Measurements from ENCODE around the gene CYB561D1. TPM values are rescaled to one million over a fixed set of nuclear protein-coding genes. Genes with fewer than 3 reads are reported as not detected.
A peak's percentile ranks its signal among the peaks of the same experiment; 100 is the strongest.

Gene CYB561D1
- polyA plus RNA-seq, 1 donor (not counting 4 experiments of a cell fraction or from before 2014, with no cell fraction given), result 4.9 TPM

DNA sequence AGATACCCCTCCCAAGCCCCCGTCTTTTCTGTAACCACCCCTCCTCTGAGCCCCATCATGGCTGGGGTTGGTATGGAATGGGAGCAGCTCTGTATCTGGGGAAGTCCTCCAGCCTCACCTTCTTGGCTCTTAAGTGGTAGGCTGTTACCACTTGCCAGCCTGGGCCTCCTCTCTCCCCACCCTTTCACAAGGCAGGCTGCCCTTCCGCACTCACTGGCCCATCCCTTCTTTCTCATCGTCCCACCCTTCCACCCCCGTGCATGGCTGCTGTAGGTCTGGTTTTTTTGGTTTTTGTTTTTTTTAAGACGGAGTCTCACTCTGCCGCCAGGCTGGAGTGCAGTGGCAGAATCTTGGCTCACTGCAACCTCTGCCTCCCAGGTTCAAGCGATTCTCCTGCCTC, 5.2 kb downstream of the CYB561D1 start:
- dilution Hi-C loops (cut with MboI; ENCODE audit: extremely low pct_ligation_motif_present, low sequenced_read_pairs), result no loop called here
- no peaks in the 10 kb centered on the region for H3K9me3 ChIP-seq (ENCODE audit: control insufficient read depth, low read depth, low read length)
- no peaks in the 10 kb centered on the region for H3K27me3 ChIP-seq (ENCODE audit: control insufficient read depth, extremely low read depth, insufficient read depth, low read length)
- no peak overlapping the region for H3K9ac ChIP-seq (ENCODE audit: control insufficient read depth, extremely low read depth, insufficient read depth, low read length)
- H3K4me2 ChIP-seq (ENCODE audit: control insufficient read depth, extremely low read depth, insufficient read depth, low read depth, low read length), result peak overlapping the region; percentile 15
- no peak for DNase-seq (ENCODE audit: low read depth, low spot score)
- FAIRE-seq, result no peak
- no peak overlapping the region for H2AFZ ChIP-seq (ENCODE audit: control insufficient read depth, low read length)
- no peak for TF ChIP-seq EZH2 (IDR thresholded peaks at IDR 0.05; ENCODE audit: low read length)
- TF ChIP-seq, protein P1, sequence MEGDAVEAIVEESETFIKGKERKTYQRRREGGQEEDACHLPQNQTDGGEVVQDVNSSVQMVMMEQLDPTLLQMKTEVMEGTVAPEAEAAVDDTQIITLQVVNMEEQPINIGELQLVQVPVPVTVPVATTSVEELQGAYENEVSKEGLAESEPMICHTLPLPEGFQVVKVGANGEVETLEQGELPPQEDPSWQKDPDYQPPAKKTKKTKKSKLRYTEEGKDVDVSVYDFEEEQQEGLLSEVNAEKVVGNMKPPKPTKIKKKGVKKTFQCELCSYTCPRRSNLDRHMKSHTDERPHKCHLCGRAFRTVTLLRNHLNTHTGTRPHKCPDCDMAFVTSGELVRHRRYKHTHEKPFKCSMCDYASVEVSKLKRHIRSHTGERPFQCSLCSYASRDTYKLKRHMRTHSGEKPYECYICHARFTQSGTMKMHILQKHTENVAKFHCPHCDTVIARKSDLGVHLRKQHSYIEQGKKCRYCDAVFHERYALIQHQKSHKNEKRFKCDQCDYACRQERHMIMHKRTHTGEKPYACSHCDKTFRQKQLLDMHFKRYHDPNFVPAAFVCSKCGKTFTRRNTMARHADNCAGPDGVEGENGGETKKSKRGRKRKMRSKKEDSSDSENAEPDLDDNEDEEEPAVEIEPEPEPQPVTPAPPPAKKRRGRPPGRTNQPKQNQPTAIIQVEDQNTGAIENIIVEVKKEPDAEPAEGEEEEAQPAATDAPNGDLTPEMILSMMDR (optimal IDR thresholded peaks at IDR 0.05 in 1 of 3, IDR thresholded peaks at IDR 0.05 in 1 of 3, conservative IDR thresholded peaks at IDR 0.05 in 1 of 3; ENCODE audit: extremely low read depth in 1 of 3, insufficient read depth in 2 of 3, low read length in 3 of 3), result no peak
- H3K27ac ChIP-seq (ENCODE audit: control insufficient read depth, insufficient read depth, low read length), result no peak overlapping the region
- no peaks in the 10 kb centered on the region for H4K20me1 ChIP-seq (ENCODE audit: control insufficient read depth, extremely low read depth, insufficient read depth, low read length)
- peaks cover 7% of the 10 kb centered on the region for H3K79me2 ChIP-seq (ENCODE audit: control insufficient read depth, insufficient read depth, low read length)
- H3K4me1 ChIP-seq (ENCODE audit: control insufficient read depth, extremely low read depth, insufficient read depth, low read length), result peaks cover 16% of the 10 kb centered on the region
- no peak overlapping the region for H3K4me3 ChIP-seq (ENCODE audit: control insufficient read depth in 2 of 3, extremely low read depth in 1 of 3, insufficient read depth in 2 of 3, low read depth in 1 of 3, low read length in 3 of 3)
- H3K36me3 ChIP-seq (ENCODE audit: control insufficient read depth in 2 of 2, extremely low read depth in 1 of 2, insufficient read depth in 2 of 2, low read length in 2 of 2), result peaks cover 8 to 12% of the 10 kb centered on the region in 2 experiments
- no peaks in the 10 kb centered on the region for H3K9me1 ChIP-seq (ENCODE audit: control insufficient read depth, extremely low read depth, insufficient read depth, low read length)

DNA sequence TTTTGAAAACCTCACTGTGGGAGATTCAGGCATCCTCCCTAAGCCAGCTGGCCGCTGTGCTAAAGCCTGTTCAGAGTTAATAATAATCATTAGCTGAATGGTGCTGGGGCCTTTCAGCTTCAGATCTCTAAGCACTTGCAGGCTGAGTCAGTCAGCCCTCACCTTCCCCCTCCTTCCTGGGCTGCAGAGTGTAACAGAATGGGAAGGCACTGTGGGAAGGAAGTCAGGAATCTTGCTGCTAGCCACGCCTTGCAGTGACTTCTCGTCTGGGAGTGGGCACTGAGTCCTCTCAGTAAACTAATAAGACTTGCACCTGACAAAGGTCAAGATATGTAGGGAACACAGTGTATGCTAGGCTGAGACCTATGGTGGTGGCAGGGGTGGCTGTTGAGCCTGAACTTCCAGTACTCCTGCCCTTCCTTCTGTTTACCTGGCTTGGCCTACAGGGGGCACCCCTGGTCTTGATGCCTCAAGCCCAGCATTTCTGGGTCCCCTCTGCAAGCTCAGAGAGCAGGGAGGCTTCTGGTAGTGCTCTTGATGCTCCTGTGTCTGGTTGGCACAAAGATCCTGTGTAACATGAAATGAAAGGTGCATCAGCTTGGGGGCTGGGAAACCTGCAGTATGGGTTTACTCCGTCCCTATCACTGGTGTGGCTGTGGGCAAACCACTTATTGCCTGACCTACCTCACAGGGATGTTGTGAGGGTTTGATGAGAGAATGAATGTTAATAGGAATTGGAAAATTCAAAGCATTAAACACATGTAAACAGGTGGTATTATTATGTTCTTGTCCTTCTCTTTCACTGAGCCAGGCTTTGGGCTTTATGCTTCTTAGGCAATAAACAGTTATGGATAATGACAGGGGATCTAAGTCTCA, 6.0 kb downstream of the CYB561D1 start:
- DNase-seq (ENCODE audit: low read depth, low spot score) (peak; percentile 55), FAIRE-seq (peak; percentile 39)
- no peaks in the 10 kb centered on the region for H4K20me1 ChIP-seq (ENCODE audit: control insufficient read depth, extremely low read depth, insufficient read depth, low read length)
- H3K9ac ChIP-seq (ENCODE audit: control insufficient read depth, extremely low read depth, insufficient read depth, low read length), result no peak overlapping the region
- H3K9me1 ChIP-seq (ENCODE audit: control insufficient read depth, extremely low read depth, insufficient read depth, low read length), result no peaks in the 10 kb centered on the region
- TF ChIP-seq, protein P1 (optimal IDR thresholded peaks at IDR 0.05 in 1 of 3, IDR thresholded peaks at IDR 0.05 in 1 of 3, conservative IDR thresholded peaks at IDR 0.05 in 1 of 3; ENCODE audit: extremely low read depth in 1 of 3, insufficient read depth in 2 of 3, low read length in 3 of 3), result peak; percentile 73 to 84 (median 79)
- TF ChIP-seq EZH2 (IDR thresholded peaks at IDR 0.05; ENCODE audit: low read length), result no peak
- H3K36me3 ChIP-seq (ENCODE audit: control insufficient read depth in 2 of 2, extremely low read depth in 1 of 2, insufficient read depth in 2 of 2, low read length in 2 of 2), result peaks cover 8 to 12% of the 10 kb centered on the region in 2 experiments
- peaks cover 16% of the 10 kb centered on the region for H3K4me1 ChIP-seq (ENCODE audit: control insufficient read depth, extremely low read depth, insufficient read depth, low read length)
- peak overlapping the region; percentile 63 for H3K4me2 ChIP-seq (ENCODE audit: control insufficient read depth, extremely low read depth, insufficient read depth, low read depth, low read length)
- H2AFZ ChIP-seq (ENCODE audit: control insufficient read depth, low read length), result peak overlapping the region; percentile 40
- H3K4me3 ChIP-seq (ENCODE audit: control insufficient read depth in 2 of 3, extremely low read depth in 1 of 3, insufficient read depth in 2 of 3, low read depth in 1 of 3, low read length in 3 of 3), result no peak overlapping the region
- dilution Hi-C loops (cut with MboI; ENCODE audit: extremely low pct_ligation_motif_present, low sequenced_read_pairs), result no loop called here
- no peaks in the 10 kb centered on the region for H3K27me3 ChIP-seq (ENCODE audit: control insufficient read depth, extremely low read depth, insufficient read depth, low read length)
- H3K27ac ChIP-seq (ENCODE audit: control insufficient read depth, insufficient read depth, low read length), result peak overlapping the region; percentile 27
- H3K9me3 ChIP-seq (ENCODE audit: control insufficient read depth, low read depth, low read length), result no peaks in the 10 kb centered on the region
- peaks cover 7% of the 10 kb centered on the region for H3K79me2 ChIP-seq (ENCODE audit: control insufficient read depth, insufficient read depth, low read length)

Data from keratinocyte (primary cell).